ENCODE measurements around the gene INHBC.

The INHBC gene

DNA sequence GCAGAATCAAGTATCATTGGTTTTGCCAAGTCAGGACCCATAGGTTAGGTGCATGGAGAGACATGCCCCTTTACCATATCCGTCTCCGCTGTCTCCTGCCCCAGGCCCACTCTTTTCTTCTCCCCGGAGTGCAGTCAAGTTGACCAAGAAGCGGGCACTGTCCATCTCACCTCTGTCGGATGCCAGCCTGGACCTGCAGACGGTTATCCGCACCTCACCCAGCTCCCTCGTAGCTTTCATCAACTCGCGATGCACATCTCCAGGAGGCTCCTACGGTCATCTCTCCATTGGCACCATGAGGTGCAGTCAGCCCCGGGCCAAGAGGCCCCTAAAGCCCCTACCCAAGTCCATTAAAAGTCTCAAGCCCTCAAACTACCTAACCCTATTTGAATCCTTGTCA is 30.0 kb downstream of the INHBC start:
- FAIRE-seq (no peak), DNase-seq (ENCODE audit: insufficient read length, low spot score) (no peak)
- TF ChIP-seq, protein P1, sequence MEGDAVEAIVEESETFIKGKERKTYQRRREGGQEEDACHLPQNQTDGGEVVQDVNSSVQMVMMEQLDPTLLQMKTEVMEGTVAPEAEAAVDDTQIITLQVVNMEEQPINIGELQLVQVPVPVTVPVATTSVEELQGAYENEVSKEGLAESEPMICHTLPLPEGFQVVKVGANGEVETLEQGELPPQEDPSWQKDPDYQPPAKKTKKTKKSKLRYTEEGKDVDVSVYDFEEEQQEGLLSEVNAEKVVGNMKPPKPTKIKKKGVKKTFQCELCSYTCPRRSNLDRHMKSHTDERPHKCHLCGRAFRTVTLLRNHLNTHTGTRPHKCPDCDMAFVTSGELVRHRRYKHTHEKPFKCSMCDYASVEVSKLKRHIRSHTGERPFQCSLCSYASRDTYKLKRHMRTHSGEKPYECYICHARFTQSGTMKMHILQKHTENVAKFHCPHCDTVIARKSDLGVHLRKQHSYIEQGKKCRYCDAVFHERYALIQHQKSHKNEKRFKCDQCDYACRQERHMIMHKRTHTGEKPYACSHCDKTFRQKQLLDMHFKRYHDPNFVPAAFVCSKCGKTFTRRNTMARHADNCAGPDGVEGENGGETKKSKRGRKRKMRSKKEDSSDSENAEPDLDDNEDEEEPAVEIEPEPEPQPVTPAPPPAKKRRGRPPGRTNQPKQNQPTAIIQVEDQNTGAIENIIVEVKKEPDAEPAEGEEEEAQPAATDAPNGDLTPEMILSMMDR (IDR thresholded peaks at IDR 0.05; ENCODE audit: insufficient read depth, missing control alignments), result no peak

DNA sequence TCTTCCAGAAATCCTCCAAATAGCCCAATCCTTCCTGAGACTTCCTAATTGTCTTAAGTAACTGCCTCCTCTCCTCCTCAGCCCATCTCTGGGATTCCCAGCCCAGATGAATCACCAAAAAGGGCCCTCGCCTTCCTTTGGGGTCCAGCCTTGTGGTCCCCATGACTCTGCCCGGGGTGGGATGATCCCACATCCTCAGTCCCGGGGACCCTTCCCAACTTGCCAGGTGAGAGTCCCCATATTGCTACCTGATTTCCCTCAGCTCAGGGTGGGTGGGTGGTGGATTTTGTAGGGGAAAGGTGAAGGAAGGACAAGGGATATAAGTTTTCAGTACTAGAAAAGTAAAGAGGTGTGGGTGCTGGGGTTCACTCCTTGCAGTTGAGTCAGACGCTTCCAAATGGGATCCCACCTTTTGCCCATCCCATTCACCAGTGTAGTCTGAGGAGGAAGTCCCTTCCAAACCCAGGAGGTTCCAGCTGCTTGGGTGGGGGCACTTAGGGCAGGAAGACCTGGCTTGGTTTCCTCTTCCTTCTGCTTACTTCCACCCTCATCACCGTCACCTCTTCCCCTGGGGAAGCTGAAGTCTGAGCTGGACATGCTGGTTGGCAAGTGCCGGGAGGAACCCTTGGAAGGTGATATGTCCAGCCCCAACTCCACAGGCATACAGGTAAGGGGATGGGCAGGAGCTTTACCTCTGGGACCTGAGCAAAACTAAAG is 30.6 kb downstream of the INHBC start:
- TF ChIP-seq, protein P1 (IDR thresholded peaks at IDR 0.05; ENCODE audit: insufficient read depth, missing control alignments), result no peak
- FAIRE-seq (no peak), DNase-seq (ENCODE audit: insufficient read length, low spot score) (no peak)

DNA sequence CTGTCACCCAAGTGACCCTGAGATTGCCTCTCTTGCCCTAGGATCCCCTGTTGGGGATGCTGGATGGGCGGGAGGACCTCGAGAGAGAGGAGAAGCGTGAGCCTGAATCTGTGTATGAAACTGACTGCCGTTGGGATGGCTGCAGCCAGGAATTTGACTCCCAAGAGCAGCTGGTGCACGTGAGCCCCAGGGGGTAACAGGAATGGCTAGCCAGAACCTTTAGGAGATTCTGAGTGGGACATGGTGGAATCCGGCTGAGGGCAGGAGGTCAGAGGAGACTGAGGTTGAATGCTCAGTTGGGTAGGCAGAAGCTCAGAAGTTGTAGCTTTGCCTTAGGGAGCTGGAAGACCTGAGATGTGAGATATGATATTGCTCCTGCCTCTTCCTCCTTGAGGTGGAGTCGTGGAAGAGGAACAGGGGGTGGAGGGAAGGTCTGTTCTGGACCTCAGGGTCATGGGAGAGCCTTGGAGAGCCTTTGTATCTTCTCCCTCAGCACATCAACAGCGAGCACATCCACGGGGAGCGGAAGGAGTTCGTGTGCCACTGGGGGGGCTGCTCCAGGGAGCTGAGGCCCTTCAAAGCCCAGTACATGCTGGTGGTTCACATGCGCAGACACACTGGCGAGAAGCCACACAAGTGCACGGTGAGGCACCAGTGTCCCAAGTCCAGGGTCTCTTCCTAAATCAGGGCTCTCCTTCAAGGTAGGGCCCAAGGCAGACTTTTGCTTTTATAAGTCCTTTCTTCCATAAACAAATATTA is 31.3 kb downstream of the INHBC start:
- FAIRE-seq (no peak), DNase-seq (ENCODE audit: insufficient read length, low spot score) (no peak)
- TF ChIP-seq, protein P1 (IDR thresholded peaks at IDR 0.05; ENCODE audit: insufficient read depth, missing control alignments), result no peak

DNA sequence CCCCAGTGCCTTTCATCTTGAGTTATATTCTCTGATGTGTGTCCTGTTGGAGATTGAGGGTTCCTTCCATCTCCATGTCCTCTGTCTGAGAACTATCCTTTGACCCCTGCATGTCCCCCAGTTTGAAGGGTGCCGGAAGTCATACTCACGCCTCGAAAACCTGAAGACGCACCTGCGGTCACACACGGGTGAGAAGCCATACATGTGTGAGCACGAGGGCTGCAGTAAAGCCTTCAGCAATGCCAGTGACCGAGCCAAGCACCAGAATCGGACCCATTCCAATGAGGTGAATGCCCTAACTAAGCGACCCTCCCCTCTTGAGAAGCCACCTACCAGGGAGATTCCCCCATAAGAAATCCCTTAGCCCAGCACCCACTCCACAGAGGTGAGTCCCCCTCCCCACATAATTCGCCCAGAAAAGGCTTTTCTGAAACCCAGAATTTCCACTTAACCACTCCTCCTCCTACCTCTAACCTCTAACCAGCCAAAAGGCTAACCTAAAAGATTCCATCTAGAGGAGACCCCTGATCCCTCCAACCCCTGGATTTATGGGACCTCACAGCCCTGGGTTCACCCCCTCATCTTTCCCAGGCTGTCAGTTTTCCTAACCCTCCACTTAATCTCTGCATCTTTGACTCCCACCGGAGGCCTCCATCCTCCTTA is 32.8 kb downstream of the INHBC start:
- no peak for DNase-seq (ENCODE audit: insufficient read length, low spot score)
- FAIRE-seq, result no peak
- TF ChIP-seq, protein P1 (IDR thresholded peaks at IDR 0.05; ENCODE audit: insufficient read depth, missing control alignments), result no peak

DNA sequence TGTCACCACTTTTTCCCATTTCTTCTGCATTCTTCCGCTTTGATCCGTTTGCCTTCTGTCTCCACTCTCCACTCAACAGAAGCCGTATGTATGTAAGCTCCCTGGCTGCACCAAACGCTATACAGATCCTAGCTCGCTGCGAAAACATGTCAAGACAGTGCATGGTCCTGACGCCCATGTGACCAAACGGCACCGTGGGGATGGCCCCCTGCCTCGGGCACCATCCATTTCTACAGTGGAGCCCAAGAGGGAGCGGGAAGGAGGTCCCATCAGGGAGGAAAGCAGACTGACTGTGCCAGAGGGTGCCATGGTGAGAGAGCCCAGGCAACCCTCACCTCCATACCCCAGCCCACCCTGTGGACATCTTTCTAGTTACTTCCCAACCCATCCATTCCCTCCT is 33.3 kb downstream of the INHBC start:
- FAIRE-seq, result no peak
- TF ChIP-seq, protein P1 (IDR thresholded peaks at IDR 0.05; ENCODE audit: insufficient read depth, missing control alignments), result no peak

DNA sequence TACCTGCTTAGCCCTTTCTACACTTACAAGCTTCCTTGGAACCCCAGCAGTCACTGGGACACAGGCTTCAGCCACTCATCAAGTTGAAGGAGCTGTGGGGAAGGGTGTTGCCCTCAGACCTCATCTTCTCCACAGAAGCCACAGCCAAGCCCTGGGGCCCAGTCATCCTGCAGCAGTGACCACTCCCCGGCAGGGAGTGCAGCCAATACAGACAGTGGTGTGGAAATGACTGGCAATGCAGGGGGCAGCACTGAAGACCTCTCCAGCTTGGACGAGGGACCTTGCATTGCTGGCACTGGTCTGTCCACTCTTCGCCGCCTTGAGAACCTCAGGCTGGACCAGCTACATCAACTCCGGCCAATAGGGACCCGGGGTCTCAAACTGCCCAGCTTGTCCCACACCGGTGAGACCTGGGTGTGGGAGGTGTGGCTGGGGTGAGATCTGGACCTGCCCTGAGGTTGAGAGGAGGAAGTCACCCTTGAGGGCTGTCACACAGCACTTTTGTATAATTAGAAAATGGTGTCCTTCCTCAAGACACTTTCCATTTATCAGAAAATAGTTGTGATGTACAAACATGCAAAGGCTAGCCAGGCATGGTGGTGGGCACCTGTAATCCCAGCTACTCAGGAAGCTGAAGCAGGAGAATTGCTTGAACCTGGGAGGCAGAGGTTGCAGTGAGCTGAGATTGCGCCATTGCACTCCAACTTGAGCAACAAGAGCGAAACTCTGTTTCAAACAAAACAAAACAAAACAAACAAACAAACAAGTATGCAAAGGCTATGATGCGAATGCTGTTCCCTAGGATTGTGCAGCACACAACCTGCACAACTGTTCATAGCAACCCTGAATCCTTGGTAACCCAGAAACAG is 34.9 kb downstream of the INHBC start:
- FAIRE-seq (no peak), DNase-seq (ENCODE audit: insufficient read length, low spot score) (no peak)
- TF ChIP-seq, protein P1 (IDR thresholded peaks at IDR 0.05; ENCODE audit: insufficient read depth, missing control alignments), result no peak

More for the DNA sequence above, 33.3 kb downstream of the INHBC start:
- DNase-seq (ENCODE audit: insufficient read length, low spot score), result no peak

Measured in D721Med (cell line).